Ovary (tissue), 9 donors: Measurements from ENCODE around the gene OPCML. TPM values are rescaled to one million over a fixed set of nuclear protein-coding genes. Genes with fewer than 3 reads are reported as not detected.

ENCODE experiments used
- DNase-seq, 5 donors: peaks; one replicate each; pipeline ENCODE4 v3.0.0-alpha.2; 2019 to 2020
- H3K27ac ChIP-seq, 2 donors: fragments of 200-600 bp; one replicate each; pipeline versions ENCODE4 v1.5.1 to v1.8.0; 2019 to 2022
- H3K27me3 ChIP-seq: fragments of 200-600 bp; one replicate; pipeline ENCODE4 v1.8.0; 2022
- H3K36me3 ChIP-seq: fragments of 200-600 bp; sonication (generic); one replicate; pipeline ENCODE4 v1.5.1; 2019
- H3K4me1 ChIP-seq: one replicate; pipeline ENCODE4 v1.8.1; 2013; ENCODE audit warnings: mild to moderate bottlenecking, moderate library complexity; ENCODE audit not compliant: insufficient read depth
- H3K4me3 ChIP-seq: fragments of 200-600 bp; sonication (generic); one replicate; pipeline ENCODE4 v1.5.1; 2017
- H3K9me3 ChIP-seq, 2 donors: fragments of 200-600 bp in 1 of 2; sonication (generic) in 1 of 2; one replicate each; pipeline versions ENCODE4 v1.5.1 to v1.8.1; 2013 to 2019; ENCODE audit warnings: mild to moderate bottlenecking in 1 of 2, moderate library complexity in 1 of 2
- EP300 ChIP-seq: sonication (generic); formaldehyde crosslinking; IDR thresholded peaks from one replicate; pipeline ENCODE4 v1.6.1; 2017; ENCODE audit warnings: antibody characterized with exemption
- POLR2A ChIP-seq: fragments of 450-650 bp; IDR thresholded peaks from one replicate; pipeline ENCODE4 v1.6.1; 2017; ENCODE audit warnings: antibody characterized with exemption, mild to moderate bottlenecking, moderate library complexity
- WGBS, 3 donors: extraction: QIAGEN DNeasy Blood & Tissue Kit in 1 of 3; methylation state at CpG; one replicate each; pipeline versions ENCODE4 v1.1.5 to v1.1.7; 2013 to 2017; 5-methylcytosine and 5-hydroxymethylcytosine counted together
- intact Hi-C, 4 donors: fragments of 100-400 bp; cut with DNase I; formaldehyde crosslinking; loops; one replicate each; pipeline versions ENCODE4 v1.11.0 to v1.15.1; 2022 to 2023
- polyA plus RNA-seq, 2 donors: library from polyadenylated mRNA; stranded (reverse); fragments of 200-250 nt in 1 of 2; fragments of 350-450 nt in 1 of 2; fragmentation: Illumina TruSeq in 1 of 2; extraction: RNeasy Lipid Tissue Mini Kit (QIAGEN cat#74804) in 1 of 2; gene quantifications; one replicate each; pipeline ENCODE4 v1.2.3, GENCODE V29; 2013 to 2014
- total RNA-seq, 7 donors: library from RNA; depleted of rRNA in 2 of 7; stranded (reverse); fragments of >200 nt in 2 of 7; fragmentation: NEBNext Ultra II Directional in 3 of 7; extraction: Animal tissue kit (Norgen Biotek cat#: 25700) in 3 of 7; gene quantifications; one replicate each; pipeline versions ENCODE4 v1.1.0 to v1.2.4, GENCODE V29; 2016 to 2023
- TF ChIP-seq, protein P1 (sequence below), 3 donors: fragments of 450-650 bp in 2 of 3; fragments of 200-600 bp in 1 of 3; IDR thresholded peaks; one replicate each; pipeline versions ENCODE4 v1.5.1 to v1.8.0; 2016 to 2022; ENCODE audit warnings: antibody characterized with exemption in 3 of 3, mild to moderate bottlenecking in 1 of 3
- donor health status: DM: no; HTN: no; CAD: no; lungs with moderate emphysema.
- donor health status: DM: no; HTN: no; CAD: no.
- donor health status: Bipolar disorder and iron deficiency.
- donor health status: DM: yes; HTN: yes; CAD: no.
- donor health status: DM: no; HTN: no; CAD: no.
- donor health status: DM: yes; HTN: yes; CAD: no.

OPCML gene
- total and polyA plus RNA-seq, 9 donors: under 0.01 to 2.8 (median 0.32) TPM; not detected in 2

DNA sequence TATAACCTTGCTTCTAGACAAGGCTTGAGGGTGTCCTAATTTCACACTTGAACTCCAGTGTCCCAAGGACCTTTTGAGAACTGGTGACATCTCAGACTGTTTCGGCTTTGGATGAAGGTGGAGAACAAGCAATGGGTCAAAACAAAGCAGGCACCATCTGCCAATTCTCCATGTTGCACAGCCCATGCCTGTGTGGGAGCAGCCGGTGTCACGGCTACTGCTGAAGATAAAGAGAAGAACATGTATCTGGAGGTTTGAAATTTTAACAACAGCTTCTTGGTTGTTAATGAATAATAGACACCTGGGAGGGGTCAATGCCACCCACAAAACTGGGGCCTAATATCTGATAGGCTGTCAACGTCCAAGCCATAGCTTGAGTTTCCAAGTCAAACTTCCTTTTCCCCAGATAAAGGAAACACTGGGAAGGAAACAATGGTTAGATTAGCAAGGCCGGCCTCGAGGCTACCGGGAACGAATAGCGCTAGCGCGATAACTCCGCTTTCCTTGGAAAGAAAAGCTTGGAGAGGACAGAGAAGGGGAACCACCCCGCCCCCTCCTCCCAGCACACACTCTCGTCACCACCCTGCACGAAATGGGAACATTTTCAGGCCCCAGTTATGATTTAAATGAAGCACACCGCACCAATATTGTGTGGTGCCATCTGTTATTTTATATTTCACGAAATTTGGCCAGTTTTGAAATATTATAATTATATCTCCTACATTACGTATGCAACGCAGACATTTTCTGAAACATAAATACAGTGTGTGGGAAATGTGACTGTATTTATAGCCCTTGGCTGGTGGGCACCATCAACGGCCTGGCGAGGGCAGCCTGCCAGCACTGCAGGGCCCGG, 21.8 kb upstream of the OPCML start:
- intact Hi-C loops: no loop called here

DNA sequence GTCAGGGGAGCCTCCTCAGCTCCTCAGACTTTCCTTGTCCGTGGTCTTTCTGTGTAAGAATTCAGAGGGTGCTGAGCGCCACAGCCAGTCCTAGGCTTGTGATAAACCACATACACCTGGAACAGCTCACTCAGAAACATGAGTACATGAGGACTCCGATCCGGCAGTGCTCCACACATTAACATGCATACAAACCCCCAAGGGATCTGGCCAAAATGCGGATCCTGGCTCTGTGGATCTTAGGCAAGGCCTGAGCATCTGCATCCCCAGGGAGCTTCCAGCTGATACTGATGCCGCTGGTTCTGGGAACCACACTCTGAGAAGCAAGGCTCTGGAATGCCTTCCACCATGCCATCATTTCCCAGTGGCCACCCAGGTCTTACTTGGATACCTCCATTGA, 20.6 kb upstream of the OPCML start:
- H3K27ac ChIP-seq: no peak overlapping the region
- H3K36me3 ChIP-seq: no peaks in the 10 kb centered on the region
- H3K9me3 ChIP-seq: no peaks in the 10 kb centered on the region
- H3K27me3 ChIP-seq: no peaks in the 10 kb centered on the region
- WGBS, 3 donors: 79 to 89% (median 88%) methylated on average over 6 of the region's 6 CpGs
- H3K4me3 ChIP-seq: no peak overlapping the region
- TF ChIP-seq EP300 (no peak), POLR2A (no peak)
- TF ChIP-seq, protein P1, sequence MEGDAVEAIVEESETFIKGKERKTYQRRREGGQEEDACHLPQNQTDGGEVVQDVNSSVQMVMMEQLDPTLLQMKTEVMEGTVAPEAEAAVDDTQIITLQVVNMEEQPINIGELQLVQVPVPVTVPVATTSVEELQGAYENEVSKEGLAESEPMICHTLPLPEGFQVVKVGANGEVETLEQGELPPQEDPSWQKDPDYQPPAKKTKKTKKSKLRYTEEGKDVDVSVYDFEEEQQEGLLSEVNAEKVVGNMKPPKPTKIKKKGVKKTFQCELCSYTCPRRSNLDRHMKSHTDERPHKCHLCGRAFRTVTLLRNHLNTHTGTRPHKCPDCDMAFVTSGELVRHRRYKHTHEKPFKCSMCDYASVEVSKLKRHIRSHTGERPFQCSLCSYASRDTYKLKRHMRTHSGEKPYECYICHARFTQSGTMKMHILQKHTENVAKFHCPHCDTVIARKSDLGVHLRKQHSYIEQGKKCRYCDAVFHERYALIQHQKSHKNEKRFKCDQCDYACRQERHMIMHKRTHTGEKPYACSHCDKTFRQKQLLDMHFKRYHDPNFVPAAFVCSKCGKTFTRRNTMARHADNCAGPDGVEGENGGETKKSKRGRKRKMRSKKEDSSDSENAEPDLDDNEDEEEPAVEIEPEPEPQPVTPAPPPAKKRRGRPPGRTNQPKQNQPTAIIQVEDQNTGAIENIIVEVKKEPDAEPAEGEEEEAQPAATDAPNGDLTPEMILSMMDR (IDR thresholded peaks at IDR 0.05): no peak
- intact Hi-C loops: no loop called here
- no peak for DNase-seq
- H3K4me1 ChIP-seq: no peaks in the 10 kb centered on the region

More for the DNA sequence above, 21.8 kb upstream of the OPCML start:
- H3K27me3 ChIP-seq: no peaks in the 10 kb centered on the region
- H3K36me3 ChIP-seq: no peaks in the 10 kb centered on the region
- 64 to 67% (median 65%) methylated on average over 22 of the region's 22 CpGs for WGBS, 3 donors
- H3K9me3 ChIP-seq: no peaks in the 10 kb centered on the region
- no peak overlapping the region for H3K4me3 ChIP-seq
- H3K4me1 ChIP-seq: no peaks in the 10 kb centered on the region
- no peak for TF ChIP-seq EP300
- no peak for TF ChIP-seq POLR2A
- TF ChIP-seq, protein P1 (IDR thresholded peaks at IDR 0.05): no peak
- H3K27ac ChIP-seq: no peak overlapping the region
- no peak for DNase-seq

DNA sequence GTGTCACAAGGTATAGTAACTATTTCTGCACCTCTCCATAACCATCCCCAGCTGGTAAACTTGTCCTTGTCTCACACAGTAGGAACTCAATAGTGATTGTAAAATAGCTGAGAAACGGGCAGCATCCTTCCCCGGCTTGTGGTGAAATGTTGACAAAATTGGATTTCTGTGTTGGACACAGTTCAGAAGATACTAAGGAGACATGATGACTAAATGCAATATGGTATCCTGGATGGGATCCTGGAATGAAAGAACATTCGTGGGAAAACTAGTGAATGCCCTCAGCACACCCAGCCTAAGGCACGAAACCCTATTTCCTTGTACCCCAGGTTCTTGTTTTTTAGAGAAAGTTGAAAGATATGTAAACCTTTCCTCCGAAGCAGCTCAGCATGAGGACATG, 18.8 kb upstream of the OPCML start:
- no peak overlapping the region for H3K27ac ChIP-seq
- H3K4me1 ChIP-seq: no peaks in the 10 kb centered on the region
- H3K36me3 ChIP-seq: no peaks in the 10 kb centered on the region
- H3K27me3 ChIP-seq: no peaks in the 10 kb centered on the region
- 70 to 77% (median 74%) methylated on average over 5 of the region's 5 CpGs for WGBS, 3 donors
- no peak for TF ChIP-seq EP300
- TF ChIP-seq, protein P1 (IDR thresholded peaks at IDR 0.05): no peak
- no peak for TF ChIP-seq POLR2A
- no peaks in the 10 kb centered on the region for H3K9me3 ChIP-seq
- intact Hi-C loops: no loop called here
- no peak for DNase-seq
- H3K4me3 ChIP-seq: no peak overlapping the region

DNA sequence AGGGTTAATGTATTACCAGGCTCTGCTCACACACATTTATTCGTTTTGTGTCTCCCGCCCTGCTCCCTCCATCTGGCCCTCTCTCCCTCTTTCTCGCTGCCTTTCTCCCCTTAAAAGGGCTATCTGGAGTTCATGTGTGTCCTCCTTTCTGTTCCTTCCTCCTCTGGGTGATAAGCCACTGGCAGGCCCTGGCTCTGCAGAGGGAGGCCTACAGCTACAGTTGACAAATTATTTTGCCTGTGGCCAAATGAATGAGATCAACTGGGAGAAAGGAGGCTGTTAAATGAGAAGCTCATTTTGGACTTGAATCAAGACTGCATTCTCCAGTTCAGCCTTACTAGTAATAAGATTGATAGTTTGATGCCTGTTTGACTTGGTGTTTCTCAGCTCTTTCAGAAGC, 17.5 kb upstream of the OPCML start:
- H3K36me3 ChIP-seq: no peaks in the 10 kb centered on the region
- TF ChIP-seq POLR2A: no peak
- no peak for TF ChIP-seq EP300
- TF ChIP-seq, protein P1 (IDR thresholded peaks at IDR 0.05): no peak
- H3K27me3 ChIP-seq: no peaks in the 10 kb centered on the region
- no peak for DNase-seq
- H3K9me3 ChIP-seq: no peaks in the 10 kb centered on the region
- WGBS, 3 donors: 14 to 23% (median 20%) methylated on average over 3 of the region's 3 CpGs
- no peak overlapping the region for H3K27ac ChIP-seq
- no peak overlapping the region for H3K4me3 ChIP-seq
- no peaks in the 10 kb centered on the region for H3K4me1 ChIP-seq
- intact Hi-C loops: no loop called here
